OCI-LY3 (cell line): Measurements from ENCODE around the gene INTS6.

Source experiments
- H2AFZ ChIP-seq: fragments of 200-600, 300-600 bp; shearing (Covaris generic); 2 replicates; pipeline ENCODE4 v1.6.0; 2014; ENCODE audit warnings: antibody characterized with exemption, low read depth, low read length
- H3K27ac ChIP-seq: fragments of 200-600, 300-600 bp; sonication (generic); 2 replicates; pipeline ENCODE4 v1.5.1; 2014; ENCODE audit warnings: mild to moderate bottlenecking, low read length, moderate library complexity, mixed read lengths
- H3K27me3 ChIP-seq: fragments of 200-600, 300-600 bp; sonication (generic); 2 replicates; pipeline ENCODE4 v1.6.1; 2014; ENCODE audit warnings: low read depth, low read length, mixed read lengths
- H3K36me3 ChIP-seq: fragments of 200-600, 300-600 bp; sonication (generic); replicated peaks from 2 replicates; pipeline ENCODE3; 2014; ENCODE audit warnings: low read depth, low read length, mixed read lengths
- H3K4me1 ChIP-seq: fragments of 300-600, 200-600 bp; sonication (generic); 2 replicates; pipeline ENCODE4 v1.6.1; 2014; ENCODE audit warnings: low read length, mixed read lengths
- H3K4me2 ChIP-seq: fragments of 200-600, 300-600 bp; sonication (generic); 2 replicates; pipeline ENCODE4 v1.6.1; 2014; ENCODE audit warnings: low read length, mixed read lengths
- H3K4me3 ChIP-seq: fragments of 300-600, 200-600 bp; sonication (generic); 2 replicates; pipeline ENCODE4 v1.5.1; 2014; ENCODE audit warnings: antibody characterized with exemption, mild to moderate bottlenecking, low read length, moderate library complexity
- H3K79me2 ChIP-seq: fragments of 300-600, 200-600 bp; shearing (Covaris generic); 2 replicates; pipeline ENCODE4 v1.6.1; 2014; ENCODE audit warnings: mild to moderate bottlenecking, low read length, mixed read lengths
- H3K9ac ChIP-seq: fragments of 300-600, 200-600 bp; shearing (Covaris generic); 2 replicates; pipeline ENCODE4 v1.6.0; 2014; ENCODE audit warnings: mild to moderate bottlenecking, low read length, moderate library complexity
- H3K9me3 ChIP-seq: fragments of 200-600, 300-600 bp; shearing (Covaris generic); 2 replicates; pipeline ENCODE4 v1.6.1; 2014; ENCODE audit warnings: low read length, mixed read lengths; ENCODE audit not compliant: insufficient read depth
- H4K20me1 ChIP-seq: fragments of 200-600, 300-600 bp; sonication (generic); 2 replicates; pipeline ENCODE4 v1.6.1; 2016; ENCODE audit warnings: low read length, mixed read lengths; ENCODE audit not compliant: insufficient read depth
- CTCF ChIP-seq: fragments of 200-600, 300-600 bp; sonication (generic); IDR thresholded peaks from 2 replicates; pipeline ENCODE4 v1.5.1; 2014; ENCODE audit warnings: antibody characterized with exemption, low read length, low read depth
- EZH2phosphoT487 ChIP-seq: fragments of 200-600 bp; shearing (Covaris generic); IDR thresholded peaks from 2 replicates; pipeline ENCODE4 v1.6.1; 2018; ENCODE audit warnings: antibody characterized with exemption, mixed run types, low read depth

The INTS6 gene

GRCh38 chr13:51349016-51349415, 103.8 kb downstream of the INTS6 start:
- Histone ChIP-seq H3K9ac (no peak overlapping the region), H3K79me2 (no peaks in the 10 kb centered on the region), H4K20me1 (no peaks in the 10 kb centered on the region), H3K4me1 (peaks cover 7% of the 10 kb centered on the region; the same call in 1 of the 2 replicates), H3K4me2 (no peak overlapping the region), H3K27me3 (no peaks in the 10 kb centered on the region), H3K9me3 (no peaks in the 10 kb centered on the region), H3K36me3 (peaks cover 23% of the 10 kb centered on the region), H3K4me3 (no peak overlapping the region), H2AFZ (no peak overlapping the region), H3K27ac (no peak overlapping the region)
- TF ChIP-seq CTCF (no peak), EZH2phosphoT487 (no peak)

GRCh38 chr13:51348069-51348967, 104.5 kb downstream of the INTS6 start:
- no peak overlapping the region for H2AFZ ChIP-seq
- no peak overlapping the region for H3K4me3 ChIP-seq
- H3K9me3 ChIP-seq = no peaks in the 10 kb centered on the region
- H3K9ac ChIP-seq = no peak overlapping the region
- H3K4me1 ChIP-seq = peaks cover 7% of the 10 kb centered on the region; the same call in 1 of the 2 replicates
- H3K79me2 ChIP-seq = no peaks in the 10 kb centered on the region
- H3K4me2 ChIP-seq = no peak overlapping the region
- peaks cover 20% of the 10 kb centered on the region for H3K36me3 ChIP-seq
- no peaks in the 10 kb centered on the region for H3K27me3 ChIP-seq
- no peak overlapping the region for H3K27ac ChIP-seq
- TF ChIP-seq EZH2phosphoT487 (no peak), CTCF (no peak)
- H4K20me1 ChIP-seq = no peaks in the 10 kb centered on the region

GRCh38 chr13:51347099-51347498, 105.7 kb downstream of the INTS6 start:
- Histone ChIP-seq H3K36me3 (peaks cover 11% of the 10 kb centered on the region), H3K4me2 (no peak overlapping the region), H3K9ac (no peak overlapping the region), H3K4me3 (no peak overlapping the region), H3K9me3 (no peaks in the 10 kb centered on the region), H3K79me2 (no peaks in the 10 kb centered on the region), H3K27me3 (no peaks in the 10 kb centered on the region), H2AFZ (no peak overlapping the region), H3K27ac (no peak overlapping the region), H3K4me1 (peaks cover 7% of the 10 kb centered on the region; the same call in 1 of the 2 replicates), H4K20me1 (no peaks in the 10 kb centered on the region)
- no peak for TF ChIP-seq CTCF

- Histone ChIP-seq H3K79me2 (no peaks in the 10 kb centered on the region), H3K9ac (no peak overlapping the region), H2AFZ (no peak overlapping the region), H3K4me2 (no peak overlapping the region), H3K9me3 (no peaks in the 10 kb centered on the region), H3K27me3 (no peaks in the 10 kb centered on the region), H3K27ac (no peak overlapping the region), H3K36me3 (peaks cover 6% of the 10 kb centered on the region), H3K4me3 (no peak overlapping the region), H3K4me1 (peaks cover 7% of the 10 kb centered on the region; the same call in 1 of the 2 replicates), H4K20me1 (no peaks in the 10 kb centered on the region)
- TF ChIP-seq CTCF (no peak), EZH2phosphoT487 (no peak)
Observed at GRCh38 chr13:51346397-51346796, 106.4 kb downstream of the INTS6 start.
